HL-60 (cell line): ENCODE data around the gene OSBPL7.

ENCODE experiments used
- CTCF ChIP-seq: IDR thresholded peaks from one replicate; pipeline ENCODE4 v1.5.1; 2011; ENCODE audit warnings: low read length, control low read depth, inconsistent platforms; ENCODE audit not compliant: insufficient read depth
- GABPA ChIP-seq: IDR thresholded peaks from 2 replicates; pipeline ENCODE4 v1.6.1; 2012; ENCODE audit warnings: low read depth

DNA sequence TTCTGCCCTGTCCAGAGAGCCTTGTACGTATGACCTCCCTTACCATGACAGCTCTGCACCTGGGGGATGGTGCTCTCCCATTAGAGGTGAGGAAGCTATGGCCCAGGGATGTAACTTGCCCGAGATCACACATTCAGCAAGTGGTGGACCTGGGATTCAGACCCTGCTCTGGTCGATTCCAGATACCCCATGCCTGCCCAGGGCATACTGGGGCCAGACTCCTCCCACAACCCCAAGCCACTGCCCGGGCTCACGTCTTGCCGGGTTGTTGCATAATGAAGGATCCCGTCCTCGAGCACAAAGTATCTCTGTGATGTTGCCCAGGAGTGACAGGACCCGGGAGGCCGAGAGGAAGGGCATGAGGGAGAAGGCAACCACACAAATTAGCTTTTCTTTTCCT, 2.1 kb downstream of the OSBPL7 start:
- no peak for TF ChIP-seq CTCF
- TF ChIP-seq GABPA, result no peak
